OCI-LY1 (cell line): ENCODE results near the gene DPRX.

Experiments
- EZH2 ChIP-seq: fragments of 200-600 bp; sonication (generic), shearing (Covaris generic); IDR thresholded peaks from 2 replicates; pipeline ENCODE4 v1.8.0; 2017; ENCODE audit warnings: borderline replicate concordance, mixed run types, mild to moderate bottlenecking, antibody characterized with exemption, low read length, moderate library complexity, mixed read lengths
- TF ChIP-seq, protein P1 (sequence below): fragments of 200-600 bp; sonication (generic), shearing (Covaris generic); IDR thresholded peaks from 2 replicates; pipeline ENCODE4 v1.5.1; 2017; ENCODE audit warnings: mild to moderate bottlenecking, antibody characterized with exemption, low read length, moderate library complexity, mixed read lengths

DNA sequence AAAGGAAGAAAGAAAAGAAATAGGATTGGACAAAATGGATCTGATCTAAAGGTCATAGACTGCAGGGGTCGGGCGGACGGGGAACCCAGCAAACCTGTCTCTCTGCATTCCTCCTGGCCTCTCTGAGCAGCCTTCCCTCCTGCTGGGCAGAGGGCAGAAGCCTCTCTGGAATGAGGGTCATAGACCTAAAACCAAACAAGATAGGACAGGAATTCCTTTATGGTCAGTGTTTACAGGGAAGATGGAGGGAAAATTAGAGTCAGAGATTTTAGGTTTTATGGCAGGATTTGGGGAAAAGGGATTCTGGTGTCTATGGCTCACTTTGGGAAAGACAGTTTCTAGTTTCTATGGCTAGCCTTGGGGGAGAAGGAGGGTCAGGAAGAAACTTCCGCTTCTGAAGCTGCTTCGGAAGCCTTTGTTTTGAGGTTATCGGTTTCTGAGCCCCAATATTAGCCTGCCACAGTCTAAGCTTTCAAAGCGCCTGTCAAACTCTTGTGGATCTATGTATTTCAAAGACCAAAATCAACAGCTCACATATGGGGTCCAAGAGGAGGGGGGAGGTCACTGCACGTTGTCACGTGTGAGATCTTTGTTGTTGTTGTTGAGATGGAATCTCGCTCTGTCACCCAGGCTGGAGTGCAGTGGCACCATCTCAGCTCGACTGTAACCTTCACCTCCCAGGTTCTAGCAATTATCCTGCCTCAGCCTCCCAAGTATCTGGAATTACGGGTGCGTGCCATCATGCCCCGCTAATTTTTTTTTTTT, 18.9 kb upstream of the DPRX start:
- TF ChIP-seq, protein P1, sequence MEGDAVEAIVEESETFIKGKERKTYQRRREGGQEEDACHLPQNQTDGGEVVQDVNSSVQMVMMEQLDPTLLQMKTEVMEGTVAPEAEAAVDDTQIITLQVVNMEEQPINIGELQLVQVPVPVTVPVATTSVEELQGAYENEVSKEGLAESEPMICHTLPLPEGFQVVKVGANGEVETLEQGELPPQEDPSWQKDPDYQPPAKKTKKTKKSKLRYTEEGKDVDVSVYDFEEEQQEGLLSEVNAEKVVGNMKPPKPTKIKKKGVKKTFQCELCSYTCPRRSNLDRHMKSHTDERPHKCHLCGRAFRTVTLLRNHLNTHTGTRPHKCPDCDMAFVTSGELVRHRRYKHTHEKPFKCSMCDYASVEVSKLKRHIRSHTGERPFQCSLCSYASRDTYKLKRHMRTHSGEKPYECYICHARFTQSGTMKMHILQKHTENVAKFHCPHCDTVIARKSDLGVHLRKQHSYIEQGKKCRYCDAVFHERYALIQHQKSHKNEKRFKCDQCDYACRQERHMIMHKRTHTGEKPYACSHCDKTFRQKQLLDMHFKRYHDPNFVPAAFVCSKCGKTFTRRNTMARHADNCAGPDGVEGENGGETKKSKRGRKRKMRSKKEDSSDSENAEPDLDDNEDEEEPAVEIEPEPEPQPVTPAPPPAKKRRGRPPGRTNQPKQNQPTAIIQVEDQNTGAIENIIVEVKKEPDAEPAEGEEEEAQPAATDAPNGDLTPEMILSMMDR = no peak
- TF ChIP-seq EZH2 = no peak
